ENCODE results near the gene NOP53.

NOP53 gene

DNA sequence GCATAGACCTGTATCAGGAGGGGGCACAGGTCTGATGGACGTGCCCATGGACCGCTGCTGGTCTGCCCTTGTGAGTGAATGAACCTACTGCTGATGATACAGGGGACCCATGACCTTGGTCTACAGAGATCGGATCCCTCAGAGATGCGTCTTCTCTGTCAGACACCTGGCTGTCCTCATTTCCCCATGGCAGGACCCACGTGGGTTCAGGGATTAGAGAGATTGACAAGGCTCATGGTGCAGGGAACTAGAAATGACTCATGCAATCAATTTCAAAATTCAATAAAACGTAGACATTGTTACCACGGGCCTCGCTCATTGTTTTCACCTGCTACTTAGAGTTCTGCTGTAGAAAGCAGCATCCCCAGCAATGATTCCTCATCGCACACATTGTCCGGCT, 60.0 kb downstream of the NOP53 start (continued):
- TF ChIP-seq, protein P1, sequence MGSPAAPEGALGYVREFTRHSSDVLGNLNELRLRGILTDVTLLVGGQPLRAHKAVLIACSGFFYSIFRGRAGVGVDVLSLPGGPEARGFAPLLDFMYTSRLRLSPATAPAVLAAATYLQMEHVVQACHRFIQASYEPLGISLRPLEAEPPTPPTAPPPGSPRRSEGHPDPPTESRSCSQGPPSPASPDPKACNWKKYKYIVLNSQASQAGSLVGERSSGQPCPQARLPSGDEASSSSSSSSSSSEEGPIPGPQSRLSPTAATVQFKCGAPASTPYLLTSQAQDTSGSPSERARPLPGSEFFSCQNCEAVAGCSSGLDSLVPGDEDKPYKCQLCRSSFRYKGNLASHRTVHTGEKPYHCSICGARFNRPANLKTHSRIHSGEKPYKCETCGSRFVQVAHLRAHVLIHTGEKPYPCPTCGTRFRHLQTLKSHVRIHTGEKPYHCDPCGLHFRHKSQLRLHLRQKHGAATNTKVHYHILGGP (tag by site-specific recombination; IDR thresholded peaks at IDR 0.05), result no peak
- TF ChIP-seq ZNF560 (tag by site-specific recombination; IDR thresholded peaks at IDR 0.05; ENCODE audit: borderline replicate concordance), result no peak
- no peak for TF ChIP-seq ZNF10 (tag by site-specific recombination; IDR thresholded peaks at IDR 0.05)
- no peak for TF ChIP-seq ZNF561 (tag by site-specific recombination; IDR thresholded peaks at IDR 0.05; ENCODE audit: borderline replicate concordance)

DNA sequence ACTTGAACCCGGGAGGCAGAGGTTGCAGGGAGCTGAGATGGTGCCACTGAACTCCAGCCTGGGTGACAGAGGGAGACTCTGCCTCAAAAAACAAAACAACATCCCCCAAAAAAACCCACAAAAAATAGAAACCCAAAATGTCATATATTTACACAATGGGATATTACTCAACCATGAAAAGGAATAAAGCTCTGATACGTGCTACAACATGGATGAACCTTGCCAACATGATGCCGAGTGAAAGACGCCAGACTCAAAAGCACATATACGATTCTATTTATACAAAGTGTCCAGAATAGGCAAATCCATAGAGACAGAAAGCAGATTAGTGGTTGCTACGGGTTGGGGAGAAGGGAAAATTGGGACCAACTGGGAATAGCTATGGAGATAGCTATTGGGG, 61.1 kb downstream of the NOP53 start:
- no peak overlapping the region for H3K4me3 ChIP-seq (ENCODE audit: low read depth, low read length)
- no peaks in the 10 kb centered on the region for H3K36me3 ChIP-seq (ENCODE audit: control insufficient read depth in 2 of 2, insufficient read depth in 1 of 2, low read length in 2 of 2)
- TF ChIP-seq ZNF146 (tag by site-specific recombination; IDR thresholded peaks at IDR 0.05) (peak; percentile 77), ZNF596 (tag by site-specific recombination; IDR thresholded peaks at IDR 0.05) (no peak)
- no peak overlapping the region for H3K27ac ChIP-seq (ENCODE audit: extremely low read depth, low read depth, low read length)
- no peaks in the 10 kb centered on the region for H3K4me1 ChIP-seq (ENCODE audit: control insufficient read depth, insufficient read depth, low read length)
- ChIA-PET CTCF (interaction anchor here (0.5 to 3.0 kb wide), 9 partner anchors 11 to 120 kb away, joined by 3 to 11 read pairs (median 4); no protein-coding TSS in a partner anchor), POLR2A (no interaction called here)
- H3K9me3 ChIP-seq (ENCODE audit: control insufficient read depth, insufficient read depth, low read depth, low read length), result no peaks in the 10 kb centered on the region
